RCC 7860 (cell line): ENCODE measurements around the gene NAT8L.

Source experiments
- DNase-seq: peaks from one replicate; pipeline ENCODE4 v3.0.0-alpha.2; 2015; ENCODE audit warnings: low spot score
- FAIRE-seq: peaks from 2 replicates; lab custom pipeline; 2012; peaks lifted over from hg19 to GRCh38; lab: Jason Lieb, UNC

Gene NAT8L

DNA sequence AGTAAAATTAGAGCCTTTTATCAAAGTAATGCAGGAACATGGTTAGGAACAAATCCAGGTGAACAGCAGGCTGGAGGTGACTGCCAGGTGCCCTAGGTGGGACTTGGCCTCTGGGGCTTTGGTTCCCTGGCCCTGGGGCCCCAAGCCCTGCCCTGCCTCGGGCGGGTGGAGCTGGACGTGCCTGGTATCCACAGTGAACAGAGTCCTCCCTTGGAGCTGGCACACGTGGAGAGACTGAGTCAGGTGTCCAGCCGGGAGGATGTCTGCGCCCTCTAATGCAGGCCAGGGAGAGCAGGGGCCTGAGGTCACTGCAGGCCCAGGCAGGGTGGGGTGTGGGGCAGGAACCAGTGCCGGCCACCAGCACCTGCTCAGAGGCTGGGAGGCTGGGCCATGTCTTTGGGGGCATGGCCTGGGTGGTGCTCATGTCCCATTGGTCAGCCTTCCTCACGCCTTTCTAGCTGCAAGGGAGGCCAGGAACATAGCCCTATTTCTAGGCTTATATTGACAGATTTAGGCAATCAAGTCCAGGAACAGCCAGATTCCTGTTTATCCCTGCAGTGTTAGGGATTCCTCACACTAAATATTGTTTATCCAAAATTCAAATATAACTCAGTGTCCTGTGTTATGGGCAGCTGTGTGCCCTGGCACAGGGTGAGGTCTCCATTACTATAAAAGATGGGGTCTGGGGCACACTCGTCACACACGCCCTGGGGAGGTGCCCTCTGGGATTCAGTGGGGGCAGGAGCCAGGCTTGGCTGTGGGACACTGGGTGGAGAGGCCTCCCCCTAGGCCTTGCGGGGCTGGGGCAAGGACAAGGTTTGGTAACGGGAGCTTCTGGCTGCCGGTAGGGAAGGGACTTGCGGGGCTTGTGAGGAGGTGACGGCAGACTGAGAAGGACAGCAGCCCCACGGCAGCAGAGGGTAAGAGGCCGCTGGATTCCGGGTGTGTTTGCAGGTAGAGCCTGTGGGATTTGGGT, 14.3 kb upstream of the NAT8L start:
- FAIRE-seq: no peak
- DNase-seq: no peak

DNA sequence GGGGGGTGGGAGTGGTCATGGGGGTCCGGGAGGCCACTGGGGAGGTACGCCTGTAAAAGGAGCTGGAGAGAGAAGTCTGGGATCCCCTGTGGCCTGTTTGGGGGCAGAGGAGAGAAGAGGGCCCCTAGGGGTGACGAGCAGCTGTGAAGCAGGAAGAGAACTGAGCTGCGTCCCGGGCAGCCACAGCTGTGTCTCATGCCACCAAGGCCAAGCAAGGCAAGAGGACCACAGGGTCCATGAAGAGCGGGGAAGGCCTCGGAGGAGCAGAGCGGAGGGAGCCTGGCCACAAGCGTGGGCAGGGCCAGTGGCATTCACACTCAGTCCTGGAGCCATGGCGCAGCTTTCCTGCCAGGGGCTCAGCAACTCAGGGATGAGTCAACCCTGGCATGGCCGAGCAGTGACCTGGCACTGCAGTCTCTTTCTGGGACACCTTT, 13.6 kb upstream of the NAT8L start:
- peak; percentile 58 for DNase-seq
- FAIRE-seq: peak; percentile 34

DNA sequence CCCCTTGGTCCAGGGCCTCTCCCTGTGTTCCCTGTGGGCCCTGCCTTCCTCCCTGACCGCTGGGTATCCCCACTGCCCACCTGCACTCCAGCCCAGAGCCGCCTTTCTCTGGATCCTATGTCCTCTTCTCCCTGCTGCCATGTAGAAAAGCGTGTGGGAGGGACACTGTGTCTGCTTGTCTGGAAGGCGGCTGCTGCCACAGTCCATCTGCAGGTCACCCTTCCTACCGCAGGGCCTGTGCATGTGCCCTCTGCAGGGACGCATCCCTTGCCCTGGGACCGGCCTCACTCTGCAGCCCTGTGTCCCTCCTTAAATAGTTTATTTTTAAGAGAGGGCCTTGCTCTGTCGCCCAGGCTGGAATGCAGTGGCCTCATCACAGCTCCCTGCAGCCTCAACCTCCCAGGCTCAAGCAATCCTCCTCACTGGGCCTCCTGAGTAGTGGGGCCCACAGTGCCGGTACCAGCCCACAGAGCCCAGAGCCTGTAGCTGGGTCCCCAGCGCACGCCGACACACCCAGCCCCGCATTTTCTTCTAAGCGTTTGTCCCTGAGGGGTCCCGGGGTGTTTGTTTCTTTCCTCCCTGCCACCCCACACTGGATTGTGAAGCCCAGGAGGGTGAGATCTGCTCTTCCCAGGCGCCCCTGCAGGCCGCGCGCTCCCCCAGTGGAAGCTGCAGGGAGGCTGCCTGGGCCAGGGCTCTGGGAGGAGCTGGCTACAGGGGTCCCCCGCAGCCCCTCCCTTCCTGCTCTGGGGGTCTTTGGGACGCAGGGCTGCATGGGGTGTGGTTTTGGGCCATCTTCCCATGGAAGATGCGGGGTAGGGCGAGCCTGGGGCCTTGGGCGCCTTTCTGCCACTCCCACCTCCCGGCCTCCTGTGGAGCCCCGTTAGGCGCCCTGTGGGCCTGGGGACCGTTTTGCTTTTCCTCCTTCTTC, 12.8 kb upstream of the NAT8L start:
- DNase-seq: no peak
- no peak for FAIRE-seq

- DNase-seq (no peak), FAIRE-seq (no peak)
These were observed 12.0 kb upstream of the NAT8L start for GRCh38 chr4:2047031-2047660.

DNA sequence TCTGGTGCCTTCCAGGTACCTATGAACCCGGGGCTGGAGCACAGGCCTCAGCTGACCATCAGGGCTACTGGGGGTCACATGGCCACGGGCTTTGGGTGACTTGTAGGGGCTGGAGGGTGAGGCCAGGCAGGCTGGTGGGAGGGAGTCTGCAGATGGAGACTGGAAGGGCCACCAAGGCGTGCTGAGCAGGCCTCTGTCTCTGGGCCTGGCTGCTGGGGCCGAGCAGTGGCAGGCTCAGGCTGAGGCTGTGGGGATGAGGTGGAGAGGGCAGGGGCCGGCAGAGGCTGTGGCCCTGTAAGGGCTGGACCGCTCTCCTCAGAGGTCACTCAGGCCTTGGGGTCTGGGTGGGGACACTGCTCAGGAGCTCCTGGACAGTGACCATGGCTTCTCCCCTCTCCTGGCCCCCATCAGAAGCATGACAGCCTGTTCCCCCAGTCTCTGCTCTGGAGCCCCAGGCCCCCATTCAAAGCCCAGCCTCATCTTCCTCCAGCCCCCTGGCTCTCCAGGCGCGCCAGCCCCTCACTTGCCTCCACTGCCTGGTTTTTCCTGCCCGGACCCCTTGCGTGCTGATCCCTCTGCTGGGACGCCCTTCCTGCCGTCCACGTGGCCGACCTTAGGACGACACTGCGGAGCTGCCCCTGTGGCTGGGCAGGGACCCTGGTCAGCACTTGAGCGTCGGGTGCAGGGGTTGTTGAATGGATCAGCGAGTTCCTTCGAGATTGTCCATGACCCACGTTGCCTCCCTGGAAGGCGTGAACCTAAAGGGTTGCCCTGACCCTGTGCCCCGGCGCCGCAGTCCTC, 11.1 kb upstream of the NAT8L start:
- FAIRE-seq (no peak), DNase-seq (no peak)

GRCh38 chr4:2048831-2049230, 10.3 kb upstream of the NAT8L start:
- FAIRE-seq (no peak), DNase-seq (no peak)

DNA sequence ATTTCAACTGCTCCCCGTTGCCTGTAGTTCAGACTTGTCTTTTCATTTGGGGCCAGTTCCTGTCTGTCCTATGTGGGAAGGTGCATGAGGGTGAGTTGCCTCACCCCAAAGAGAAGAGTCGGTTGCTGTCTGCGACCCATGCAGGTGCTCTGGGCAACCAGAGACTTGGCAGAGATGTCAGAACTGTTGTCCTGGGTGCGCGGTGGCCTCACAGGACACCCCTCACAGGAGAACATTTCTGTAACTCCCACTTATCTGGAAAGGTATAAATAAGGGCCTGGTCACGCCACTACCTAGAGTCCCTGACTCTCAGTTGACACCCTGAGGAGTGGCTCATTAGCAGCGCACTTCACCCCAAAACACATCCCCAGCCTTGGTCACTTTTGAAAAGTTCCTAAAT, 9.7 kb upstream of the NAT8L start:
- DNase-seq: no peak

DNA sequence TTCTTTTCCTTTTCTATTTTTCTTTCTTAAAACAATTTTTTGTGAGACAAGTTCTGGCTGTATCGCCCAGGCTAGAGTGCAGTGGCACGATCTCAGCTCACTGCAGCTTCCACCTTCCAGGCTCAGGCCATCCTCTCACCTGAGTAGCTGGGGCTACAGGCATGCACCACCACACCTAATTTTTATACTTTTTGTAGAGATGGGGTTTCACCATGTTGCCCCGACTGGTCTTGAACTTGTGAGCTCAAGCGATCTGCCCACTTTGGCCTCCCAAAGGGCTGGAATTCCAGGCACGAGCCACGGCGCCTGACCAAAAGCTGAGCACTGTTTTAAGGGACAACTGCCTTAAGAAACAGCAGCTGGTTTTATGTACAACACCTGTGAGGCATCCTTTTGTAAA, 9.3 kb upstream of the NAT8L start:
- FAIRE-seq (no peak), DNase-seq (no peak)

More for the DNA sequence above, 9.7 kb upstream of the NAT8L start:
- no peak for FAIRE-seq

- FAIRE-seq (no peak), DNase-seq (no peak)
These were observed 8.0 kb upstream of the NAT8L start for GRCh38 chr4:2051086-2051485.

- DNase-seq: no peak
- no peak for FAIRE-seq
These were observed 4.9 kb upstream of the NAT8L start for GRCh38 chr4:2054217-2054616.

DNA sequence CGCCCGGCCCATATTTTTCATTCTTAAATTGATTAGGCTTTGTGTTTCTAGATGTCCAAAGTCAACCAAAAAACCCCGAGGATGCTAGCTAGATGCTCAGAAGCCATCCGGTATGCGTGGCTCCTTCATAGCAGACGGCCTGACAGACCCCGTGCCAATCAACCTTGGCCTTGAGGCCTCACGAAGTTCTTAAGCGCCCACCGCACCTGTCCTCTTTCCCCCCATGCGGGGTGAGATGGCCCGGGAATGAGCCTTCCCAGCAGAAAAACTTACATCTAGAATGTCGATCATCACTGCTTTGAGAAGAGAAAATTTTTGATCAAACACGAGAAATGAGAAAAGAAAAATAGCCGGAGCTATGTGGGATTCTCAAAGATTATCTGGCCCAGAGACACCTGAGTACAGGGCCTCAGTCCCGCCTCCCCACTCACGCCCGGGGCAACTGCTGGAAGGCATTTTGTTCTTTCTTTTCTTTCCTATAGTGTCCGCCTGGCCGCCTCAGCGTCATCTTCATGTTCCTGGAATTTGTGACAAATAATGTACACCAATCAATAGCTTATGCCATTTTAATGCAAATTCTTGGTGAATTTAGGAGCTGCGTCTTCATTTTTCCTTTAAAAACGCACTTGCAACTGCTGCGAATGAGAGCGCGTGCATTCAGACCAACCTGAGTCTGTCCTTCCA, 1.6 kb upstream of the NAT8L start:
- no peak for FAIRE-seq
- no peak for DNase-seq

DNA sequence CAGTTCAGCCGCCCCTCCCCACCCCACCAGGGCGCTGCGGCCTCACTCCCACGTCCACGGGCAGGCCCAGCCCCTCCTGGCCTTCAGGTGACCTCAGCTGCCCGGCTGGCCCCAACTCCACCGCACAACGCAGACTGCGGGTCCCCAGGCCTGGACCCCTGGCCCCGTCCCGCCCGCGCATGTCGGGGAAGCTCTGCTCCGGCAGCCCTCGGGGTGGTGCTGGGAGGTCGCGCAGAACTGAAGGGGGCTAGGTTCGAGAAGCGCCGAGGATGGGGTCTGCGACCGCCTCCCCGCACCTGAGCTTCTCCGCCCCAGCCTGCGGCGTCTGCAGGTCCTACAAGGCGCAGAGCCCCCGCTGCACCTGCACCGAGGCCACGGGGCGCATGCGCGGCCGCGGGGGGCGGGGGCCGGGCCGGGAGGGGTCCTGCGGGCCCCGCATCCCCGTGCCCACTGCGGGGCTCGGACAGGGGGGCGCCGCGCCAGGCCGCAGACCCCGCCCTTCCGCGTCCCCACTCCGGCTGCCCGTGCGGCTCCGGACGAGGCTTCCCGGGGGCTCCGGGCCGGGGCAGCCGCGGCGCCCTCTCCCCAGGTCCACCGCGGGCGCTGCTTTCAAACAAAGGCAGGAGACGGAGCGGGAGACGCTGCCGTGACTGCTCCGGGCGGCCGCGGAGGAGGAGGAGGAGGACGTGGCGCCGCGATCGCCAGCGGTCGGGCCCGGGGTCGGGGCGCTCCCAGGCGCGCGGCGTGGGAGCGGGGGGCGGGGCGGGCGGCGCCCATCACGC, 672 bp upstream of the NAT8L start:
- no peak for DNase-seq

GRCh38 chr4:2059726-2060602, 837 bp downstream of the NAT8L start:
- DNase-seq (no peak), FAIRE-seq (no peak)

More for the DNA sequence above, 672 bp upstream of the NAT8L start:
- FAIRE-seq: no peak

- DNase-seq (no peak), FAIRE-seq (no peak)
These were observed 1.6 kb downstream of the NAT8L start for GRCh38 chr4:2060611-2061185.

DNA sequence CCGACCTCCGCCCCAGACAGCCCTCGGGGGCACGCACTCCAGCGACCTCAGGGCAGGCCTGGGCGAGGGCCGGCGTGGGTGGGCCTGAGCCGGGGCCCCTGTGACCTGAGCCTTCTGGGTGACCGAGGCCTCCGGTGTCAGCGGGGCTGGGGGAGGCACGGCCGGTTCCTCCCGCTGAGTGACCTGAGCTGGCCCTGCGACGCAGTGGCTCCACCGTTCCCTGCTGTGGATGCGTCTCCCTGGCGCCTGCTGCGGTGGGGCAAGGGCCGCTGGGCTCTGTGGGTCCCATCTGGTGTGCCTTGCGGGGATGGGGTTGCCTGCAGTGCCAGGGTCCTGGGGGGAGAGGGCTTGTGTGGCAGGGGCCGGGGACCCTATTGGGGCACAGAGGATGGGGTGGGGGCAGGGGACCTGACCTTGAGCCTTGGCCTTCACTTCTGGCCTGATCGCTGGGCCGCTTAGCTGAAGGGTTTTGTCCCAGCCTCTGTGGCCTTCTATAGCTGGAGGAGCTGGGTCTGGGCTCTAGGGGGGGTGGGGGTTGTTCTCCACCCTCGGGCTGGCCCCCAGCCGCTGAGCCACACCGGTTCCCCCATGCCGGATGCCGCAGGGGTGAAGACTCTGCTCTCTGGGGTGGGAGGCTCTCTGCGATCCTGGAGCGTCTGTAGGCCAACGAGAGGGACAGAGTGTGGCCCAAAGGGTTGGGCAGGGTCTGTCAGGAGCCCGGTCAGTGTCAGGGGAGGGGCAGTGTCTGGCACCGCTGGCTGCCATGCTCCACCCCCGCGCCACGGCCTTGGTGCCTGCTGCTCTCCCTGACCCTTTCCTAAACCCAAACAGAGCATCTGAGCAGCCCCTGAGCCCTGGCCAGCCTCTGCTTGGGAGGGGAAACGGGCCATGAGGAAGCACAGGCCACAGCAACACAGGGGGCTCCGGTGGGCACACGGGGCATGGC, 2.3 kb downstream of the NAT8L start:
- FAIRE-seq (no peak), DNase-seq (no peak)

GRCh38 chr4:2062168-2062807, 3.2 kb downstream of the NAT8L start:
- DNase-seq (no peak), FAIRE-seq (no peak)
